ENCODE data around the gene LRRC8B.
"Not testable (repeated sequence)": the region's sequence is repeated elsewhere in the genome, so short reads cannot be mapped to it uniquely, and the experiment has no call there.

The LRRC8B gene

DNA sequence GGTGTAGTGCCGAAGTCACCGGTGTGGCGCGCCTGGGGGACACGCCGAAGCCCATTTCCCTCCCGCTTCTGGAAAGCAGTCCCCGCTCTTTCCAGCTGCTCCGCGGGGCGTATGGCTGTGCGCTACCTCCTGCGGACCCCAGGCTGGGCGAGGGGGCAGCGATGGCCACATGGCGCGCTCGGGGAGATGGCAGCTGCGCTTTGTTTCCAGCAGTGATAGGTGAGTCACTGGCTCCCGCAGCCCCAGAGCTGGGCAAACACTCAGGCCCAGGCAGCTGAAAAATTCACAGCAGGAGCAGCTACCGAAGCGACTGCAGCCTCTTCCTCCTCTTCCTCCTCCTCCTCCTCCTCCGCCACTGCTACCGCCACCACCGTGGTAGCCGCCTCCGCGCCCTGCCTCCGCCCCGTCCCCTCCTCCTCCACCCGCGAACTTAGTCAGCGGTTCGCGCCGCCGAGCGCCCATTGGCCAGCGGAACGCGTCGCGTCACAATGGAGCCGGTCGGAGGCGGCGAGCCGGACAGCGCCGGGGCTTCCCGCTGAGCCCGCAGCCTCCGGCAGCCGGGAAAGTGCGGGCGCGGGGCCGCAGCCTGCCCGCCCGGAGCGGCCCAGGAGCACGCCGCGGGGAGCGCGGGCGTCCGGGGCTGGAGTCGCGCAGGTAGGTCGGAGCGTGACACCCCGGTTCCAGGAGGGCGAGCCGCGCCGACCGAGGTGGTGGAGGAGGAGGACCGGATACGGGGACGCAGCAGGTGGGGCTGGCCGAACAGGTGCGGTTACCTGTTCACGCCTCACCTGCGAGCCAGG is at the start of gene LRRC8B:
Gene LRRC8B, plus strand, starts transcription at position 461 of the 800 bp plus-strand sequence. CDS start 57,822 bp downstream, outside the sequence.
- FAIRE-seq = peak; percentile 94
- peak; percentile 62 for DNase-seq (ENCODE audit: insufficient read length, low spot score)

DNA sequence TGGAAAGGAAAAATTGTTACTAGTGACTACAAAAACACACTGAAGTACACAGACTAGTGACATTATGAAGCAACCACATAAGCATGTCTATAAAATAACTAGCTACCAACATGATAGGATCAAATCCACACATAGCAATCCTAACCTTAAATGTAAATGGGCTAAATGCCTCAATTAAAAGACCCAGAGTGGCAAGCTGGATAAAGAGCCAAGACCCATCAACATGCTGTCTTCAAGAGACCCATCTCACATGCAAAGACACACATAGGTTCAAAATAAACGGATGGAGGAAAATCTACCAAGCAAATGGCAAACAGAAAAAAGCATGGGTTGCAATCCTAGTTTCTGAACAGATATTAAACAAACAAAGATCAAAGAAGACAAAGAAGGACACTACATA is 49.4 kb upstream of the LRRC8B start:
- FAIRE-seq (no peak), DNase-seq (ENCODE audit: insufficient read length, low spot score) (no peak)

DNA sequence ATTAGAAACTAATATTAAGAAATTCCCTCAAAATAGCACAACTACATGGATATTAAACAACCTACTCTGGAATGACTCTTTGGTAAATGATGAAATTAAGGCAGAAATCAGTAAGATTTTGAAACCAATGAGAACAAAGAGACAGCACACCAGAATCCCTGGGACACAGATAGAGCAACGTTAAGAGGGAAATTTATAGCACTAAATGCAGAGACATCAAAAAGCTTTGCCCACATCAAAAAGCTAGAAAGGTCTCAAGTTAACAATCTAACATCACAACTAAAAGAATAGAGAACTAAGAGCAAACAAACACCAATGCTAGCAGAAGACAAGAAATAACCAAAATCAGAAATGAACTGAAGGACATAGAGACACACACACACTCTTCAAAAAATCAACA is 48.6 kb upstream of the LRRC8B start:
- FAIRE-seq = no peak

DNA sequence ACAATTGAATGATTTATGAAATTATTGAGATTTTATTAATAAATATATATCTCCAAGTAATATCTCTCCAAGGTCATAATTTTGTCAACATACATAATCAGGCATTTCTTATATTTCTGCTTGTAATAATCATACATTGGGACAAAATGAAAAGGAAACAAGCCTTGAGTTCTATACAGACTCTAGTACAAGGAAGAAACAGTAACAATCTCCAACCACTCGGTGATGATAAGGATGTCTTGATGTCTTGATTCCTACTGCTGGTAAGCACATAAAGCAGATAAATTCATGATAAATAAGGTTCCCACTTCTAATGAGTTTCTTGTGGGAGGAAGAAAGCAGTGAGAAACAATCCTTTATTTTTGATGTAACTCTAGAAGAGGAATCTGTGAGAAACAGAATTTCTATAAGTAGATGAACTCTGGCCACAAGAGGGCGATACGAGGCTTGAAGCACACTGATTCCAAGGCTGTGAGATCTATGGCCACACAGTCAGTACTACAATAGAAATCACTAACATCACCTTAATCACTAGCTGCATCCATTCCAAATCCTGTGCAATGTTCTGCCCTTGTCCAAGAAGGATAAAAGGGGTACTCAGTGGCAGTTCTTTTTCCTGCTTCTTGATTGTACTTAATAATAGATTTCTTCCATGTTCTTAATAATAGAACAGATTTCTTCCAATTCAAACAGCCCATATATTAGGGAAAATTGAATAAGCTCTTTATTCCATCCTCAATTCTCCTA is 41.4 kb upstream of the LRRC8B start:
- DNase-seq (ENCODE audit: insufficient read length, low spot score) = peak; percentile 36
- peak; percentile 76 for FAIRE-seq

More for the DNA sequence above, 48.6 kb upstream of the LRRC8B start:
- no peak for DNase-seq (ENCODE audit: insufficient read length, low spot score)

DNA sequence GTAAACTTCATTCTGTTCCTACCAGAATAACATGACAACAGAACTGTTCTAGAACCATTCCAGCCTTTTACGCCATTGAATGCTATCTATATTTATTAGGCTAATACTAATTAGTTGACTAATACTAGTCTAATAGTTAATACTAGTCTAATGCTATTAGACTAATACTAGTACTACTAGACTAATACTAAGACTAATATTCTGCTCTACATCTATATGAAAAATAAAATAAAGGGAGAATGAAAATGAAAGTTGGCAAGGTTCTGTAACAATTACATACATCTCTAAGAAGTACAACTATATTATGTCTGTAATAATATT is 40.9 kb upstream of the LRRC8B start:
- DNase-seq (ENCODE audit: insufficient read length, low spot score) (no peak), FAIRE-seq (no peak)

DNA sequence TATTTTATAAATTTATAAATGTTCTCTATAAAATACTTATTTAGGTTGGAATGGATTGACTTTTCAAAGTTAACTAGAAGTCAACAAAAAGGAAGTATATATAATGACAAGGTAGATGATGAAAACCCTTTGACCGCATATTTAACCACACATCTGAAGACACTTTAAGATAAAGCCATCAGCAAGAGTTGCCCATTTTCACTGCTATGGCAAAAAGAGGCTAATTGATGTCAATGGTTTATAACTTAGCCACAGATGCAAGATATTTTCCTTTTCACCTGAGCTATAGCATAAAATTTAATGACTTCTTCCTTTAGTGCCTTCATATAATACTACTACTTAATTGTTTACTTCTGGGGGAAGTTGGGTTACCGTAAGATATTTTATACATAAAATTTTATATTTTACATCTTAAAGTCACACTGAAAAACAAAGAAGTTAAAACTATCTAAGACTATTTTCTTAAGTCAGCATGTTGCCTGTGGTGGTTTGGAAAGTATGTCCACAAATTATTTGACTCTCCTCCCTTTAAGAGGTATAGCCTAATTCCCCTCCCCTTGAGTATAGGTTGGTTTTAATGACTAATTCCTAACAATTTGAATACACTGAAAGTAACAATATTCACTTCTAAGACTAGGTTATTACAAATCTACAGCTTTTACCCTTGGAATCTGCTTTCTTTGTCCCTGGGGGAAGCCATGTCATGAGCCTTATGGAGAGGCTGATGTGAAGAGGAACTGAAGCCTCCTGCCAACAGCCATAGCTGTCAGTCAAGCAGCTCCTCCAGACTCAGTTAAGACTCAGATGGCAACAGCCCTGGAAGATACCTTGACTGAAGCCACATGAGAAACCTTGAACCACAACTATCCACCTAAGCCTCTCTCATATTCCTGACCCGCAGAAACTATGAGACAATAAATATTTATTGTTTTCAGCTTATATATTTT is 40.3 kb upstream of the LRRC8B start:
- FAIRE-seq (no peak), DNase-seq (ENCODE audit: insufficient read length, low spot score) (no peak)

DNA sequence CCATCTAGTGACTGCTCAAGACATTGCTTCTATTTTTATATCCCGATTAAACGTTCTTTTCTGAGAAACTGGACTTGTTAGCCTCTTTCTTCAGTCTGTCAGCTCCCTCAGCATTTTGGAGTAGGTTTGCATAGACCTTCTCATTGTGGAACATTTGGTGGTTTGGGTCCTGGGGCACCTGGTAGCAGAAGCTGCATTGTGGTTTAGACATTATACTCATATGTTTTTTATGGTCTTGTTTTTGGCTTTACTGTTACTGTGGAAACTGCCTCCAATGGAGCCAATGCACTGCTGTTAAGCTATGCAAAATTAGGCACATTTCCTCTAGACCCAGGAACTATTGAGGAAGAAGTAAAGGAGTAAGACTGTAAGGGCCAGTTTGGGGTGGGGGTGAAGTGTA is 36.7 kb upstream of the LRRC8B start:
- DNase-seq (ENCODE audit: insufficient read length, low spot score) (no peak), FAIRE-seq (no peak)

DNA sequence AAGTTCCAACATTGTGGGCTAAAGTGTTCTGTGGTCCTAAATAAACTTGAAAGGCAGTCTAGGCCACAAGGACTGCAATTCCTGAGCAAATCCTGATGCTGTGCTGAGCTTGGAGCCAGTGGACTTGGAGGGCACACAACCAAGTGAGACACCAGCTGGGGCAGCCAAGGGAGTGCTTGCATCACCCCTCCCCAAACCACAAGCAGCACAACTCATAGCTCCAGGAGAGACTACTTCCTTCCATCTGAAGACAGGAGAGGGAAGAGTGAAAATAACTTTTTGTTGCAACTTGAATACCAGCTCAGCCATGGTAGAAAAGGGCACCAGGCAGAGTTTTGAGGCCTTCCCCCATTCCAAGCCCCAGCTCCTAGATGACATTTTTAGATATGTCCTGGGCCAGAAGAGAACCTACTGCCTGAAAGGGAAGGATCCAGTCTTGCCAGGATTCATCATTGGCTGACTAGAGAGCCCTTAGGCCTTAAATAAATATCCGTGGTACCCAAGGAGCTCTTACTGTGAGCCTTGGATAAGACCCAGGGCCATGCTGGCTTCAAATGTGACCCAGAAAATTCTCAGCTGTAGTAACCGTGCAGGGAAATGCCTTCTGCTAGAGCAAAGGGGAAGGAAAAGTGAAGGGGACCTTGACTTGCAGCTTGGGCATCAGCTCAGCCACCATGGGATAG is 35.4 kb upstream of the LRRC8B start:
- DNase-seq (ENCODE audit: insufficient read length, low spot score) (no peak), FAIRE-seq (no peak)

DNA sequence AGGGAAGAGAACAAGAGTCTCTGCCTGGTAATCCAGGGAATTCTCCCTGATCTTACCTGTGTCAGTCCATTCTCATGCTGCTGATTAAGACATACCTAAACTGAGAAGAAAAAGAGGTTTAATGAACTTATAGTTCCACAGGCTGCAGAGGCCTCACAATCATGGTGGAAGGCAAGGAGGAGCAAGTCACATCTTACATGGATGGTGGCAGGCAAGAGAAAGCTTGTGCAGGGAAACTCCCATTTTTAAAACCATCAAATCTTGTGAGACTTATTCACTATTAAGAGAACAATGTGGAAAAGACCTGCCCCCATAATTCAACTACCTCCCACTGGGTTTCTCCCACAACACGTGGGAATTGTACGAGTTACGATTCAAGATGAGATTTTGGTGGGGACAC is 34.2 kb upstream of the LRRC8B start:
- no peak for FAIRE-seq

DNA sequence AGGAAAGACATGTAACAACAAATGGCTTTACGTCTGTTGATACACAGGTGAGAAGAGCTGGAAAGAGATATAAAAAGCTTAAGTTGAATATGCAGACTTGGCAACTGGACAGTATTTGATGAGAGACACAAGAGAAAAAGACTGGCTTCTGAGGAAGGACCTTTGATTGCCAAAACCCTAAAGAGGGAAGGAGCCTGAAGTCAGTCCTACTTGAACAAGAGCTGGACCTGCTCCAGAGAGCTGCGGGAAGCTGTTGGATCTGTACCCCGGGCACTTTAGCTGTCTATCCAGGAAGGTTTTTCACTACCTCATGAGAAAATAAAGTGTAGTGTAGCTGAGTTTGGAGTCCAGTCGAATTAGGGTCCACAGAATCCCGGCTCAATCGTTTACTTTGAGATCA is 25.3 kb upstream of the LRRC8B start:
- no peak for DNase-seq (ENCODE audit: insufficient read length, low spot score)
- no peak for FAIRE-seq

More for the DNA sequence above, 34.2 kb upstream of the LRRC8B start:
- no peak for DNase-seq (ENCODE audit: insufficient read length, low spot score)

DNA sequence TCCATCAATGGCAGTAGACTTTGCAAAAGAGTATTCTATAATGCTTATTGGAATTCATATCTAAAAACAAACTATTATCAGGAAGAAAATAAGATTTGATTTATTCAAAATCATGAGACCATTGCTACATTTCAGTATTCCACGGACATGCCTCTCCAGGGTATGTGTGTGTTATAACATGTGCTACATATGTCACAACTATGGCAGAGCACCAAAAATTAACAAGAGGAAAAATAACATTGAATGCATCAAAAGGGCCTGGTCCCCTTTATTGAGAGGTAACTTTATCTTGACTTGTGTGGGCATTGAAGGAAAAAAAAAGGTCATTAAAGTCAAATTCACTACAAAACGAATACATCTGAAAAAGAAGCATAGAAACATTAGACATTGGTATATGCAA is 22.6 kb upstream of the LRRC8B start:
- FAIRE-seq = no peak
- no peak for DNase-seq (ENCODE audit: insufficient read length, low spot score)

DNA sequence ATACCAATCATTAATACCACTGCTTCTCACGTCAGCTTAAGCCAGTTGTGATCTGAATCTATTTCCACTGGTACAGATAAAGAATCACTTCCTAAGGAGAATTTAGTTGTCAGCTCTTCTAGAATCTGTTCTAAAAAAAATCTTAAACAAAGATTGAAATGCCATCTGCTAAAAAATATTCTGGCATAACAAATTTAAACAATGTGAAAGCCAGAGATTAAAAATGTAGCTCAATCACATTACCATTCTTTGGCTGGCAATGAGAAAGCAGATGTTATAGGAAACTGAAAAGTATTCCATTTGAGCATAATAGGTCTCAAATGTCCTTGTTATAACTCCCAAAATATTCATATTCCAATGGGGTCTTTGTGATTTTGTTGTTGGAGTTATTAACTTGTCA is 21.7 kb upstream of the LRRC8B start:
- DNase-seq (ENCODE audit: insufficient read length, low spot score) (no peak), FAIRE-seq (no peak)

DNA sequence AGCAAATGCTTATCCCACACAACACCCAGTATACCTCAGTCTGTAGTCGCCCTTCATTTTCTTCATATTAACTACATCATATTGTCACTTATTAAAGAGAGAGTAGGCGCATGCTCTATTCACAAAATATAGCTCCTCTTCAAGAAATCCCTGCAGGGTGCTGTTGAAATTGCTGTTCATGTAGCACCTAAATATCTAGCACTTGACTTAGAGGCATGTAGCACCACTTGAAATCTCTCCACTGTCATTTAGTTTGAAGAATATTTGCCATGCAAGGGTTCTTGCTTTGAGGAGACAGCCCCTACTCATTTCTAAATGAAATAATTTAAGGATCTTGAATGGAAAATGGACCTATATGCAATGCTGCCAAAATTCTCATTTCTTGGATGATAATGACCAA is 20.9 kb upstream of the LRRC8B start:
- FAIRE-seq = no peak

DNA sequence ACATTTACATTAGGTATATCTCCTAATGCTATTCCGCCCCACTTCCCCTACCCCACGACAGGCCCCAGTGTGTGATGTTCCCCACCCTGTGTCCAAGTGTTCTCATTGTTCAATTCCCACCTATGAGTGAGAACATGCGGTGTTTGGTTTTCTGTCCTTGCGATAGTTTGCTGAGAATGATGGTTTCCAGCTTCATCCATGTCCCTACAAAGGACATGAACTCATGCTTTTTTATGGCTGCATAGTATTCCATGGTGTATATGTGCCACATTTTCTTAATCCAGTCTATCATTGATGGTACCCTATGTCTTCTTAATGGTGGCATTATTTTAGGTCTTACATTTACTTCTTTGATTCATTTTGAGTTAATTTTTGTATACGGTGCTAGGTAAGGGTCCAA is 14.6 kb upstream of the LRRC8B start:
- not testable (repeated sequence) for DNase-seq (ENCODE audit: insufficient read length, low spot score); FAIRE-seq

More for the DNA sequence above, 20.9 kb upstream of the LRRC8B start:
- DNase-seq (ENCODE audit: insufficient read length, low spot score) = no peak

DNA sequence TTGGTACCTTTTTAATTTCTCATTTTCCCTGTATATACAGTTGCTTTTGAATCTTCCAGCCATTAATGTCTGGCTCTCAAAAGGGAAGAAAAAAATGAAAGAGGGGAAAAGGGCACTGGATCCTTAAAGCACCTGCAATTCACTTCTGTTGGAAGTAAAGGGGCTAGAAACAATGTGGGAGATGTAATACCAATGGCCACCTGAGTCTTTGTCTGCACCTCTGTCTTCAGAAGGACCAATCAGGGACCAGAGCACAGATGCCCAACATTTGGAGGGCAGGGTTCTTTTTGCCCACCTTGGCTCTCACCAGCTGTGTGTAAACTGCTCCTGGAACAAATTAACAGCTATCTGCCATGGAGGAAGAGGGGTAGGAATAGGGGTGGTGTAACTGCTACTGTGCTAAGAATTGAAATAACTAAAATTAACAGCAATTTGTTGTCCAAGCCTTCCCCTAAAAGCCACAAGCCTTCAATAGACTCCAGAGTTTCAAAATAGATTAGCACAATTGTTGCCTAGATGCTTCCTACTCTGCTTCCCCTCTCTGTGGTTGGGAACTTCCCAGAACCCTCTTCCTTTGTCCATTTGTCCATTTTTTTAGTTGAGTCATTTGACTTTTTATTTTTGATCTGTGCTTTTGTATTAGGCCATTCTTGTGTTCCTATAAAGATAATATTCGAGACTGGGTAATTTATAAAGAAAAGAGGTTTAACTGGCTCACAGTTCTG is 11.5 kb upstream of the LRRC8B start:
- DNase-seq (ENCODE audit: insufficient read length, low spot score) (no peak), FAIRE-seq (no peak)

DNA sequence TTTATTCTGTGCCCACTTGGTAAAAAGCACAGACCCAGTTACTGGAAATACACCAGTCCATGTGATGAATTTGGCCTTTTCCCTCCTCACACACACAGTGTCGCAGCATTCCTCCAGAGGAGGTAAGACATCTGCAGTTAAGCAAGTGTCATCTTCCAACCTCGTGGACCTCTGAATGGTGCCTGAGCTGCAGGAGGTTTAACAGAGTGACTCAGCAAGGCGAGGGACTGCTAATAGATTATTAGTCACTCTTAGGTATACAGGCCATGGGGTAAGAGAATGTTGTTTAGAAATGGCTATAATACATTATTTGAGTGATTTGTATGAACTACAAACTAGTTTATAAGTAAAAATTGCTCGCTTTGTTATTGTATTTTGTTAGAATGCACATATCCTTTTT is 8.6 kb upstream of the LRRC8B start:
- FAIRE-seq (no peak), DNase-seq (ENCODE audit: insufficient read length, low spot score) (no peak)

DNA sequence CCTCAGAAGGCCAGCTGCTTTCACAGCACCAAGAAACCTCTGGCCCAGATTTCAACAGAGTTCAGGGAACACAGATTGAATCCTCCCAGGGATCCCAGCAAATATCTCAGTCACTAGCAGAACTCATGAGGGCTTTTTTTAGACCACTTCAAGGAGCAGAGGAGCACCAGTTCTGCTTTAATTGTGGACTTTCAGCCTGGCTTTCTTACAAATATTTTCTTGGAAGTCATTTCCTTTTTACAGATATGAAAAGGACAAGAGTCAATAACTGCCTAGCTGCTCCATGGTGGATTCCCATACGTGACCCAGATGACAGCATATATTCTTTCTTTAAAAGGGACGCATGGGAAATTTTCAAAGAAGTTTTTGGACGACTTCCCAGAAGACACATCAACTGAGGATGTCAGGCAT is 6.4 kb upstream of the LRRC8B start:
- no peak for DNase-seq (ENCODE audit: insufficient read length, low spot score)
- FAIRE-seq = no peak

DNA sequence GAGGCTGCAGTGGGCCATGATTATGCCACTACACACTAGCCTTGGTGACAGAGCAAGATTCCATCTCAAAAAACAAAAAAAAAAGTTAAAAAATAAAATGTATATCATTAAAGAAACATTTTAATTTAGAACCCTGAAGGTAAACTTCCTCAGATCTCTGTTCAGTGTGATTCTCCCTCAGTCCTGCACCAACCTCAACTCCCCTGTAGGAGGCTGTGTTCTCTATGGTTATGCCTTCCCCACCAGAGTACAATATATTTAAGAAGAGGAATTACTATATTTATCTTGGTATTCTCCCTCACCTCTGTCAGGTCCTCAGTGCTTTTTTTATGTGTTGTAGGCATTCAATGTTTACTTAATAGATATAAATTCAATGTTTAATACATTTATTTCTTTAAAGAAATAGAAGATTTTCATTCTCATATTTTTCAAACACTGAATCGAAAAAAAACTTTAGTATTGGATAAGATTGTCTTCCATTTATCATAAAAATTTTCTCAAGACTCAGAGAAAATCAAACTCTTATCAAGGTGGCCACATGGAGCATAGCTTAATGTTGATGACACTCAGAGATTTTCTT is 4.8 kb upstream of the LRRC8B start:
- FAIRE-seq (peak; percentile 31), DNase-seq (ENCODE audit: insufficient read length, low spot score) (peak; percentile 20)

DNA sequence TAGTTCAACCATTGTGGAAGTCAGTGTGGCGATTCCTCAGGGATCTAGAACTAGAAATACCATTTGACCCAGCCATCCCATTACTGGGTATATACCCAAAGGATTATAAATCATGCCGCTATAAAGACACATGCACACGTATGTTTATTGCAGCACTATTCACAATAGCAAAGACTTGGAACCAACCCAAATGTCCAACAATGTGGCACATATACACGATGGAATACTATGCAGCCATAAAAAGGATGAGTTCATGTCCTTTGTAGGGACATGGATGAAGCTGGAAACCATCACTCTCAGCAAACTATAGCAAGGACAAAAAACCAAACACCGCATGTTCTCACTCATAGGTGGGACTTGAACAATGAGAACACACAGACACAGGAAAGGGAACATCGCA is 2.7 kb upstream of the LRRC8B start:
- not testable (repeated sequence) for FAIRE-seq

More for the DNA sequence above, 2.7 kb upstream of the LRRC8B start:
- DNase-seq (ENCODE audit: insufficient read length, low spot score) = not testable (repeated sequence)
